Endodermal cell (in vitro differentiated cells): ENCODE data around the gene NOTCH4. TPM values are rescaled to one million over a fixed set of nuclear protein-coding genes. Genes with fewer than 3 reads are reported as not detected.

Experiments used
- DNase-seq: peaks from one replicate; pipeline ENCODE4 v3.0.0-alpha.2; 2017
- H3K27ac ChIP-seq: 2 replicates; pipeline ENCODE4 v1.5.1; 2013; ENCODE audit warnings: mild to moderate bottlenecking, low read depth, low read length, moderate library complexity
- H3K27me3 ChIP-seq: 2 replicates; pipeline ENCODE4 v1.6.1; 2013; ENCODE audit warnings: mild to moderate bottlenecking, low read length, moderate library complexity; ENCODE audit not compliant: insufficient read depth, control insufficient read depth, poor library complexity, severe bottlenecking
- H3K36me3 ChIP-seq: 2 replicates; pipeline ENCODE4 v1.7.0; 2013; ENCODE audit warnings: mild to moderate bottlenecking, low read length, moderate library complexity; ENCODE audit not compliant: control insufficient read depth, insufficient read depth
- H3K4me1 ChIP-seq: one replicate; pipeline ENCODE4 v1.7.0; 2013; ENCODE audit warnings: low read length; ENCODE audit not compliant: control insufficient read depth, insufficient read depth
- H3K4me3 ChIP-seq: 2 replicates; pipeline ENCODE4 v1.5.1; 2013; ENCODE audit warnings: mild to moderate bottlenecking, low read length, moderate library complexity
- H3K9ac ChIP-seq: 2 replicates; pipeline ENCODE4 v1.6.1; 2013; ENCODE audit warnings: mild to moderate bottlenecking, low read length, moderate library complexity; ENCODE audit not compliant: poor library complexity, severe bottlenecking; ENCODE audit errors: extremely low read depth
- H3K9me3 ChIP-seq: 2 replicates; pipeline ENCODE4 v1.6.1; 2013; ENCODE audit warnings: mild to moderate bottlenecking, low read length, moderate library complexity; ENCODE audit not compliant: control insufficient read depth
- H3K27ac Mint-ChIP-seq: 2 replicates; pipeline ENCODE4 v1.8.0; 2020; ENCODE audit warnings: mixed read lengths
- H3K27me3 Mint-ChIP-seq: 2 replicates; pipeline ENCODE4 v1.8.0; 2021; ENCODE audit warnings: mild to moderate bottlenecking, mixed read lengths; ENCODE audit not compliant: insufficient read depth
- H3K36me3 Mint-ChIP-seq: 2 replicates; pipeline ENCODE4 v1.8.0; 2020; ENCODE audit warnings: low read depth, mixed read lengths
- H3K4me1 Mint-ChIP-seq: 2 replicates; pipeline ENCODE4 v1.8.0; 2020; ENCODE audit warnings: mixed read lengths
- H3K4me3 Mint-ChIP-seq: 2 replicates; pipeline ENCODE4 v1.8.0; 2020; ENCODE audit warnings: mild to moderate bottlenecking, moderate library complexity, mixed read lengths
- H3K9me3 Mint-ChIP-seq: 2 replicates; pipeline ENCODE4 v1.8.0; 2020; ENCODE audit warnings: mild to moderate bottlenecking, mixed read lengths
- CTCF ChIP-seq: fragments of 200-600 bp; sonication (generic); conservative IDR thresholded peaks from 2 replicates; pipeline ENCODE4 v1.5.0; 2021; ENCODE audit warnings: antibody characterized with exemption, mild to moderate bottlenecking
- WGBS, 2 experiments: methylation state at CpG; one replicate each; pipeline versions ENCODE4 v1.1.5 to v1.1.7; 2013; ENCODE audit warnings: missing lambda C conversion rate in 2 of 2, mixed read lengths in 1 of 2; ENCODE audit not compliant: insufficient coverage in 1 of 2, insufficient read length in 1 of 2; 5-methylcytosine and 5-hydroxymethylcytosine counted together
- total RNA-seq, 2 donors: library from RNA; stranded (reverse); fragmentation: NEBNext Ultra II Directional in 1 of 2; extraction: Animal tissue kit (Norgen Biotek cat#: 25700) in 1 of 2; gene quantifications; 2 replicates in 1 of 2; 3 replicates in 1 of 2; pipeline ENCODE4 v1.2.1, GENCODE V29; 2021

NOTCH4 gene
- total RNA-seq, 2 donors from 2014 or later, result 2.1 to 2.5 TPM

DNA sequence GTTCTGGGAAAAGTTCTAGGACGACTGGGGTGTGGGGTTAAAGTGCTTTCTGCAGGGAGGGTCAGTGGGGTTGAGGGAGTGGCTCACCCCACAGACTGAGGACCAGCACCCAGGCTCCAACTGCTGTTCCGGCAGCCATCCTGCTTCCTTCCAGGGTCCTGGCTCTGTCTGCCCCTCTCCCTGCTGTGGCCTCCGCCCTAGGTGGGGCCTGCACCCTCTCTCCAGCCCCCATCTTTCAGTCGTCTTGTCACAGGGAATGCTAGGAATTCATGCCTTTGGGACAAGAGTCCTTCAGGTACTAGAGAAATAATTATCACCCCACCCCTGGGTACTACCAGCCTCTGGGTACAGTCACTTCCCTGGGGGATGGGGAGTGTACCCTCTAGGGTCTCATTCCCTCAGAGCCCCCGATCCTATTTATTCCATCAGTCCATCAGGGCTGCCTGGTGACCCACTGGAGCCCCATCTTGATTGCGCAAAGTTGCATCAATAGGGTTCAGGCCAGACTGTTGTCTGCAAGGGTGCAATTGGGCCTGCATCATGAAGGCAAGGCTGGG lies 39.7 kb downstream of the NOTCH4 start, which contains the start of gene AGER:
AGER (minus strand) TSS at position 170 of the 557 bp plus-strand sequence; CDS start at position 139, 31 bp downstream.
- Histone ChIP-seq H3K9ac (no peak within 1 kb of the TSS), H3K27me3 (no peaks in the 10 kb centered on the region), H3K36me3 (peaks cover 31% of the 10 kb centered on the region), H3K4me3 (no peak within 1 kb of the TSS), H3K27ac (no peak within 1 kb of the TSS), H3K4me1 (no peaks in the 10 kb centered on the region), H3K9me3 (no peaks in the 10 kb centered on the region)
- no peak within 1 kb of the TSS for H3K4me3 Mint-ChIP-seq
- H3K27me3 Mint-ChIP-seq, result no peaks in the 10 kb centered on the region
- H3K9me3 Mint-ChIP-seq, result no peaks in the 10 kb centered on the region
- DNase-seq, result no peak
- H3K36me3 Mint-ChIP-seq, result peaks cover 58% of the 10 kb centered on the region
- H3K27ac Mint-ChIP-seq, result peak within 1 kb of the TSS; percentile 21
- peaks cover 39% of the 10 kb centered on the region for H3K4me1 Mint-ChIP-seq
- TF ChIP-seq CTCF, result no peak
- WGBS, 2 experiments, result 89 to 90% methylated on average over 5 to 6 of the region's 6 CpGs

DNA sequence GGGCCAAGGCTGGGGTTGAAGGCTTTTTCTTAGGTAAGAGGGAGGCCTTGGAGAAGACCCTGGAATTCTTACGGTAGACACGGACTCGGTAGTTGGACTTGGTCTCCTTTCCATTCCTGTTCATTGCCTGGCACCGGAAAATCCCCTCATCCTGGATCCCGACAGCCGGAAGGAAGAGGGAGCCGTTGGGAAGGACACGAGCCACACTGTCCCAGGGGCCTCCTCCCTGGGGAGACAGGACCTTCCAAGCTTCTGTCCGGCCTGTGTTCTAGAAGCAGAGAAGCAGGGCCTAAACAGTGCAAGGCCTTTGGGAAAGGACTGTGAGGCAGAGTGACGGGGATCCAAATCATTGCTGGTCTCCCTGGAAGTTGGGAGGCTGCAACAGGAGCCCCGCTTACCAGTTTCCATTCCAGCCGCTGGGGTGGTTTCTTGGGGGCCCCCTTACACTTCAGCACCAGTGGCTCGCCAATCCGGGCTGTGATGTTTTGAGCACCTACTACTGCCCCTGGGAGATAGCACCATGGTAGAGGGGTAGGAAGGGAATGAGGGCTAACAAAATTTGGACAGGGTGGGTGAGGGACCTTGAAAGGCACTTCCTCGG lies 40.3 kb downstream of the NOTCH4 start:
- no peak overlapping the region for H3K27ac ChIP-seq
- WGBS, 2 experiments, result 88 to 92% methylated on average over 13 to 15 of the region's 15 CpGs

DNA sequence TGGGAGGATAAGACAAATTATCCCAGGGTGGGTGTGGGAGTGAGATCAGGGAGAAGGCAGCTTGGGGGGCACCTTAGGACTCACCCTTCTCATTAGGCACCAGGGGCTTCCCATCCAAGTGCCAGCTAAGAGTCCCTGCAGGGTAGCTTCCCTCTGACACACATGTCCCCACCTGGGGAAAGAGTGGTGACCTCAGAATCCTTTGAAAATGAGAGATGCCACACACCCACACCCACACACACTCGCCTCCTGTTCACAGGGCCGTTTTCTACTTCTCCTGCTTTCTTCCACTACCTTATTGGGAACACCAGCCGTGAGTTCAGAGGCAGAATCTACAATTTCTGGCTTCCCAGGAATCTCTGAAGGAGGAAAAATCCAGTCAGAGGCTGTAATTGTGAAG lies 40.8 kb downstream of the NOTCH4 start:
- Mint-ChIP-seq H3K27ac (peak overlapping the region; percentile 75), H3K36me3 (peaks cover 50% of the 10 kb centered on the region), H3K4me3 (no peak overlapping the region), H3K4me1 (peaks cover 34% of the 10 kb centered on the region), H3K9me3 (no peaks in the 10 kb centered on the region), H3K27me3 (no peaks in the 10 kb centered on the region)
- no peak for DNase-seq
- 89 to 100% methylated on average over 1 to 3 of the region's 3 CpGs for WGBS, 2 experiments
- no peak for TF ChIP-seq CTCF
- H3K4me3 ChIP-seq, result no peak overlapping the region
- H3K27ac ChIP-seq, result no peak overlapping the region
- H3K9me3 ChIP-seq, result no peaks in the 10 kb centered on the region
- peaks cover 30% of the 10 kb centered on the region for H3K36me3 ChIP-seq
- no peaks in the 10 kb centered on the region for H3K27me3 ChIP-seq
- no peak overlapping the region for H3K9ac ChIP-seq
- no peaks in the 10 kb centered on the region for H3K4me1 ChIP-seq

More for the DNA sequence above, 40.3 kb downstream of the NOTCH4 start:
- no peak for DNase-seq
- Histone ChIP-seq H3K4me3 (no peak overlapping the region), H3K27me3 (no peaks in the 10 kb centered on the region), H3K4me1 (no peaks in the 10 kb centered on the region), H3K9me3 (no peaks in the 10 kb centered on the region), H3K36me3 (peaks cover 31% of the 10 kb centered on the region), H3K9ac (no peak overlapping the region)
- Mint-ChIP-seq H3K27ac (peak overlapping the region; percentile 21), H3K9me3 (no peaks in the 10 kb centered on the region), H3K27me3 (no peaks in the 10 kb centered on the region), H3K4me1 (peaks cover 38% of the 10 kb centered on the region), H3K36me3 (peaks cover 54% of the 10 kb centered on the region), H3K4me3 (no peak overlapping the region)
- no peak for TF ChIP-seq CTCF
